OCI-LY3 (cell line): ENCODE results near the gene NUP42.
"Not testable (repeated sequence)": the region's sequence is repeated elsewhere in the genome, so short reads cannot be mapped to it uniquely, and the experiment has no call there.

Experiments used
- H2AFZ ChIP-seq: fragments of 200-600, 300-600 bp; shearing (Covaris generic); 2 replicates; pipeline ENCODE4 v1.6.0; 2014; ENCODE audit warnings: antibody characterized with exemption, low read depth, low read length
- H3K27ac ChIP-seq: fragments of 200-600, 300-600 bp; sonication (generic); 2 replicates; pipeline ENCODE4 v1.5.1; 2014; ENCODE audit warnings: mild to moderate bottlenecking, low read length, moderate library complexity, mixed read lengths
- H3K27me3 ChIP-seq: fragments of 200-600, 300-600 bp; sonication (generic); 2 replicates; pipeline ENCODE4 v1.6.1; 2014; ENCODE audit warnings: low read depth, low read length, mixed read lengths
- H3K36me3 ChIP-seq: fragments of 200-600, 300-600 bp; sonication (generic); replicated peaks from 2 replicates; pipeline ENCODE3; 2014; ENCODE audit warnings: low read depth, low read length, mixed read lengths
- H3K4me1 ChIP-seq: fragments of 300-600, 200-600 bp; sonication (generic); 2 replicates; pipeline ENCODE4 v1.6.1; 2014; ENCODE audit warnings: low read length, mixed read lengths
- H3K4me2 ChIP-seq: fragments of 200-600, 300-600 bp; sonication (generic); 2 replicates; pipeline ENCODE4 v1.6.1; 2014; ENCODE audit warnings: low read length, mixed read lengths
- H3K4me3 ChIP-seq: fragments of 300-600, 200-600 bp; sonication (generic); 2 replicates; pipeline ENCODE4 v1.5.1; 2014; ENCODE audit warnings: antibody characterized with exemption, mild to moderate bottlenecking, low read length, moderate library complexity
- H3K79me2 ChIP-seq: fragments of 300-600, 200-600 bp; shearing (Covaris generic); 2 replicates; pipeline ENCODE4 v1.6.1; 2014; ENCODE audit warnings: mild to moderate bottlenecking, low read length, mixed read lengths
- H3K9ac ChIP-seq: fragments of 300-600, 200-600 bp; shearing (Covaris generic); 2 replicates; pipeline ENCODE4 v1.6.0; 2014; ENCODE audit warnings: mild to moderate bottlenecking, low read length, moderate library complexity
- H3K9me3 ChIP-seq: fragments of 200-600, 300-600 bp; shearing (Covaris generic); 2 replicates; pipeline ENCODE4 v1.6.1; 2014; ENCODE audit warnings: low read length, mixed read lengths; ENCODE audit not compliant: insufficient read depth
- H4K20me1 ChIP-seq: fragments of 200-600, 300-600 bp; sonication (generic); 2 replicates; pipeline ENCODE4 v1.6.1; 2016; ENCODE audit warnings: low read length, mixed read lengths; ENCODE audit not compliant: insufficient read depth
- CTCF ChIP-seq: fragments of 200-600, 300-600 bp; sonication (generic); IDR thresholded peaks from 2 replicates; pipeline ENCODE4 v1.5.1; 2014; ENCODE audit warnings: antibody characterized with exemption, low read length, low read depth
- EZH2phosphoT487 ChIP-seq: fragments of 200-600 bp; shearing (Covaris generic); IDR thresholded peaks from 2 replicates; pipeline ENCODE4 v1.6.1; 2018; ENCODE audit warnings: antibody characterized with exemption, mixed run types, low read depth

NUP42 gene

GRCh38 chr7:23191022-23191421 lies 9.2 kb downstream of the NUP42 start:
- Histone ChIP-seq H3K4me3 (no peak overlapping the region), H3K79me2 (peaks cover 49% of the 10 kb centered on the region), H3K36me3 (peaks cover 27% of the 10 kb centered on the region), H3K27me3 (no peaks in the 10 kb centered on the region), H3K9me3 (no peaks in the 10 kb centered on the region), H3K27ac (no peak overlapping the region), H2AFZ (no peak overlapping the region), H3K4me2 (no peak overlapping the region), H3K9ac (no peak overlapping the region), H4K20me1 (0 out of 2 replicates have a peak, but pooled peaks cover 4% of the 10 kb centered on the region), H3K4me1 (no peaks in the 10 kb centered on the region)
- no peak for TF ChIP-seq CTCF
- no peak for TF ChIP-seq EZH2phosphoT487

GRCh38 chr7:23193650-23194227 lies 11.9 kb downstream of the NUP42 start:
- H3K79me2 ChIP-seq: peaks cover 22% of the 10 kb centered on the region
- H3K9me3 ChIP-seq, H3K4me3 ChIP-seq, H3K9ac ChIP-seq, H4K20me1 ChIP-seq, H3K4me1 ChIP-seq, H3K27ac ChIP-seq, H3K27me3 ChIP-seq, H3K4me2 ChIP-seq, H2AFZ ChIP-seq: not testable (repeated sequence)
- H3K36me3 ChIP-seq: peaks cover 17% of the 10 kb centered on the region

- H3K36me3 ChIP-seq: peaks cover 32% of the 10 kb centered on the region
- no peak overlapping the region for H3K27ac ChIP-seq
- no peak overlapping the region for H3K9ac ChIP-seq
- H3K4me2 ChIP-seq: no peak overlapping the region
- H3K4me1 ChIP-seq: no peaks in the 10 kb centered on the region
- H3K27me3 ChIP-seq: no peaks in the 10 kb centered on the region
- no peak for TF ChIP-seq CTCF
- no peak for TF ChIP-seq EZH2phosphoT487
- H2AFZ ChIP-seq: no peak overlapping the region
- H3K4me3 ChIP-seq: no peak overlapping the region
- no peaks in the 10 kb centered on the region for H4K20me1 ChIP-seq
- no peaks in the 10 kb centered on the region for H3K9me3 ChIP-seq
- H3K79me2 ChIP-seq: peaks cover 4% of the 10 kb centered on the region
These were observed 14.5 kb downstream of the NUP42 start for GRCh38 chr7:23196306-23196705.

GRCh38 chr7:23197745-23198144 lies 15.9 kb downstream of the NUP42 start:
- not testable (repeated sequence) for H3K4me1 ChIP-seq, H3K27me3 ChIP-seq, H3K4me2 ChIP-seq, H2AFZ ChIP-seq, H4K20me1 ChIP-seq, H3K4me3 ChIP-seq, H3K27ac ChIP-seq, H3K79me2 ChIP-seq, H3K9me3 ChIP-seq, H3K9ac ChIP-seq
- peaks cover 32% of the 10 kb centered on the region for H3K36me3 ChIP-seq

- Histone ChIP-seq H2AFZ (no peak overlapping the region), H3K4me1 (no peaks in the 10 kb centered on the region), H3K4me2 (no peak overlapping the region), H4K20me1 (no peaks in the 10 kb centered on the region), H3K4me3 (no peak overlapping the region), H3K9me3 (no peaks in the 10 kb centered on the region), H3K36me3 (peaks cover 36% of the 10 kb centered on the region), H3K27me3 (no peaks in the 10 kb centered on the region), H3K9ac (no peak overlapping the region), H3K79me2 (no peaks in the 10 kb centered on the region), H3K27ac (no peak overlapping the region)
- TF ChIP-seq EZH2phosphoT487 (no peak), CTCF (no peak)
These were observed 18.5 kb downstream of the NUP42 start for GRCh38 chr7:23200331-23200730.
